Mesenteric fat pad (tissue), 1 donor: ENCODE results near the gene MGLL. TPM values are rescaled to one million over a fixed set of nuclear protein-coding genes. Genes with fewer than 3 reads are reported as not detected.

Source experiments
- DNase-seq: peaks from one replicate; pipeline ENCODE4 v3.0.0-alpha.2; 2020; ENCODE audit warnings: low spot score
- total RNA-seq: library from RNA; stranded (reverse); fragmentation: NEBNext Ultra II Directional; extraction: Animal tissue kit (Norgen Biotek cat#: 25700); gene quantifications from one replicate; pipeline ENCODE4 v1.2.1, GENCODE V29; 2021
- donor health status: DM: yes; HTN: yes; CAD: no.

The MGLL gene
- total RNA-seq, 1 donor from 2014 or later, result 301 TPM

GRCh38 chr3:127743351-127744252 lies 78.7 kb downstream of the MGLL start:
- DNase-seq, result peak; percentile 33

- DNase-seq, result no peak
These were observed 79.7 kb downstream of the MGLL start for GRCh38 chr3:127742580-127742979.

- DNase-seq, result no peak
These were observed 80.6 kb downstream of the MGLL start for GRCh38 chr3:127741690-127742089.

GRCh38 chr3:127741246-127741645 lies 81.1 kb downstream of the MGLL start:
- DNase-seq, result no peak

- no peak for DNase-seq
These were observed 82.0 kb downstream of the MGLL start for GRCh38 chr3:127740136-127740915.

- no peak for DNase-seq
These were observed 82.8 kb downstream of the MGLL start for GRCh38 chr3:127739347-127740135.

GRCh38 chr3:127738192-127738840 lies 84.0 kb downstream of the MGLL start:
- no peak for DNase-seq

- no peak for DNase-seq
These were observed 85.3 kb downstream of the MGLL start for GRCh38 chr3:127736801-127737539.

GRCh38 chr3:127735767-127736693 lies 86.3 kb downstream of the MGLL start:
- DNase-seq, result no peak

GRCh38 chr3:127734754-127735473 lies 87.4 kb downstream of the MGLL start:
- DNase-seq, result no peak

- no peak for DNase-seq
These were observed 88.1 kb downstream of the MGLL start for GRCh38 chr3:127734181-127734720.

GRCh38 chr3:127733781-127734180 lies 88.5 kb downstream of the MGLL start:
- DNase-seq, result no peak

- DNase-seq, result no peak
These were observed 89.4 kb downstream of the MGLL start for GRCh38 chr3:127732879-127733350.

GRCh38 chr3:127732303-127732702 lies 90.0 kb downstream of the MGLL start:
- DNase-seq, result no peak

- no peak for DNase-seq
These were observed 90.6 kb downstream of the MGLL start for GRCh38 chr3:127731546-127732289.

GRCh38 chr3:127730666-127731295 lies 91.5 kb downstream of the MGLL start:
- DNase-seq, result no peak

- no peak for DNase-seq
These were observed 92.1 kb downstream of the MGLL start for GRCh38 chr3:127730171-127730570.
